Measurements from ENCODE around the gene TGM2.

The TGM2 gene

GRCh38 chr20:38085026-38085425 is 80.0 kb downstream of the TGM2 start:
- no peak for DNase-seq

DNA sequence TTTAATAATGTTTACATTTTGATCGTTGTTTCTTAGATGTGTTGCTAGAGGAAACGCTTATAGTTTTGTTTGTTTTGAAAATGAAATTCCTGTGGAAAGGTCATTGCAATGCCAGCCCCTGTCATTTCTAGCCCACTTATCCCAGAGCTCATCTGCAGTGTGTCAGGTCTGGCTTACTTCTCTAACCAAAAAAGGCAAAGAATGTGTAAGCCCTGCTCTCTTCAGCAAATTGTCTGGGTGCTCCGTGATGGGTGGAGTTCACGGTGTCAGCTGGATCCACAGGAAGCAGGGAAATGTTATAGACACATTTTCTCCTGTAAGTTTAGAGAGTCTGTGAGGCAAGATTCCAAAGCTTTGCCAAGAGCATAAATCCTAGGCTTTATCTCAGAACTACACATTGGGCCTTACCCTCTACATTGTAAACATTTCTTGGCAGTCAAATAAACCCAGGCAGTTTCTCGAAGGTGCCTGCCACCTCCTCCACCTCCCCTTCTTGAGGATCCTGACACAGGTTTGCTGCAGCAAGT is 80.6 kb downstream of the TGM2 start:
- DNase-seq: no peak

DNA sequence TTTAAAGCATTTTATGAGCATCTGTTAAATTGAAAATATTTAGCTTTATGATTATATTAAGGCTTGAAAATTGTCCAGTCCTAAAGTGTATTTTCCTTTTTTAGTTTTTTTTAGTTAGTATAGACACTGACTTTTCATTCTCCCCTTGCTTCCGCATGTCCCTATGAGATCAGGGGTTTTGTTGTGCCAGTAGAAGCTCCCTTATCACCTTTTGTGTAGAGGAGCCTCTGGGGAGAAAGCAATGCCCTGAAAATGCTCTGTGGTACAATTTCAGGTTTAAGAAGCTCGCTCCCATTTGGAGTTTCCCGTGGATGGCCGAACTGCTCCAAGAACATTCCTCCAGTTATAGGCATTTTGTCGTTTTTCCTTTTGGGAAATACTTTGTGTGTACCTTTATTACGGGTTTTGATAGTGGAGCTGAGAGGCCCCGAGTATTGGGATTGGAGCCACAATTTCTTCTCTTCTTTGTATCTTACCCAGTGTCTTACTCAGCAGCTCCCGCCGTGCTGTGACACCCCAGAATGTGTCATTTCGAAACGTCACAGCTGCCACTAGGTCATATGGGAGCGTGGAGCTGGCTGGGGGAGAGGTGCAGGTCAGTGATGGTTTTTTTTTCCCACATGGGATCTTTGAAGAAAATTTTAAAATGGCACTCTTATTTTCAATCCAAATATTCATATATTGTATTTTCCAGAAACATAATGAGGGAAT is 81.6 kb downstream of the TGM2 start:
- no peak for DNase-seq

DNA sequence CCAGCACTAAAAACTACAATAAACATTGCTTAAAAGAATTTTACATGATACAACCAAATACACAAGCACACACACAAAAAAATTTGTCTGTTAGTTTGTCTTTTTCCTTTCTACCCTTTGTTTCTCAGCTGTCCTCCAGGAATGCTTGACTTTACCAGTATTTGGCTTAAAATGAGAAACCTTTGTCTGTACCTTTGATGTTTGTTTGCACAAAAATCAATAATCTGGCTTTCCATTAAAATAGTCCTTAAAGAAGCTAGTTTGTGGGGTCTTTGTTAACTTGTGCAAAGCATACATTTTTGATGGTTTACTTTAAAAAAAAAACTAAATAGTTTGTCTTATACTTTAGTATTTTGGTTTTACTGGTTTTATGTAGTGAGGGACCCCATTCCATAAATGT is 82.2 kb downstream of the TGM2 start:
- DNase-seq: no peak

DNA sequence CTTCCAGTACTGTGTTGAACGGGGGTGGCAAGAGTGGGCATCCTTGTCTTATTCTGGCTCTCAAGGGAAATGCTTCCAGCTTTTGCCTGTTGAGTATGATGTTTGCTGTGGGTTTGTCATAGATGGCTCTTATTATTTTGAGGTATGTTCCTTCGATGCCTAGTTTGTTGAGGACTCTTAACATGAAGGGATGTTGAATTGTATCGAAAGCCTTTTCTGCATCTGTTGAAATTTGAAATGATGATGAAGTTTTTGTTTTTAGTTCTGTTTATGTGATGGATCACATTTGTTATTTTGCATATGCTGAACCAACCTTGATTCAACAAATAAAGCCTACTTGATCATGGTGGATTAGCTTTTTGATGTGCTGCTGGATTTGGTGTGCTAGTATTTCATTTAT is 83.5 kb downstream of the TGM2 start:
- DNase-seq: no peak

GRCh38 chr20:38079353-38079752 is 85.7 kb downstream of the TGM2 start:
- DNase-seq: no peak

DNA sequence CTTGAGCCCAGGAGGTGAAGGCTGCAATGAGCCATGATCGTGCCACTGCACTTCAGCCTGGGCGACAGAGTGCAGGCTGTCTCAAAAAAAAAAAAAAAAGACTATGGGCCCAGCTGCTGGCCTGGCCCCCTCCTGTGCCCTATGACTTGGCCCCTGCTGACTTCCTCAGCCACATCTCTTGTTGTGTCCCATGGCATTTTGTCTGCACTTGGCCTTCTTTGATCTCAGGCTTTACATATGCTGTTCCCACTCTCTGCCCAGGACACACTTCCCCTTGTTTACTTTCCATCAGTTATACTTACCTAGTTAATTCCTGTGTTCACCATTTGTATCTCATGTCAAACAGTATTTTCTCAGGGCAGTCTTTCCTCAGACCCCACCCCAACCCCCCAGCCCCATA is 87.0 kb downstream of the TGM2 start:
- DNase-seq: no peak
